HuH-7 (cell line): ENCODE results near the gene APOBEC3C.
"Not testable (repeated sequence)": the region's sequence is repeated elsewhere in the genome, so short reads cannot be mapped to it uniquely, and the experiment has no call there.

ENCODE experiments used
- DNase-seq: peaks from one replicate; pipeline ENCODE4 v3.0.0; 2011; ENCODE audit warnings: low spot score

The APOBEC3C gene

GRCh38 chr22:39021552-39022250, 7.6 kb downstream of the APOBEC3C start:
- no peak for DNase-seq

- DNase-seq, result no peak
Observed at GRCh38 chr22:39024519-39025308, 10.7 kb downstream of the APOBEC3C start.

DNA sequence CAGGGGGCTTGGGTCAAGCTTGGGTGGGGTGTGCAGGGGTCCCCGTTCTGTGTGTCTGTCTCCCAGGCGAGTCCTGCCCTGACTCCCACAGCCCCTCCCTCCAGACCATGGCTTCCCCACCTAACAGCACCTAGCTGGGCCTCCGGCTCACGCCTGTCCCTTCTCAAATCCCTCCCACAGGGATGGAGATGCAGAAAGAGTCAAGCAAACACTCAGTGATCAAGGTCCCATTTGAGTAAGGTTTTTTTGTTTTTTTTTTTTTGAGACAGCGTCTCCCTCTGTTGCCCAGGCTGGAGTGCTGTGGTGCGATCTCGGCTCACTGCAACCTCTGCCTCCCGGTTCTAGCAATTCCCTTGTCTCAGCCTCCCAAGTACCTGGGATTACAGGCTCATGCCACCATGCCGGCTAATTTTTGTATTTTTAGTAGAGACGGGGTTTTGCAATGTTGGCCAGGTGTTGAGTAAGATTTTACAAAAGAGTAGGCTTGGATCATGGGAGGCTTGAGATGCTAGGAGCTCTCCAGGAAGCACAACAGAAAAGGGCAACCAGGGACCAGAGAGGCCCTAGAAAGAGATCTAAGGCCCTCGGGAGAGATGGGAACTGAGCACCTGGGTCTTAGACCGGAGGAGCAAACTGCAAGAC, 12.6 kb downstream of the APOBEC3C start:
- DNase-seq, result peak; percentile 52

DNA sequence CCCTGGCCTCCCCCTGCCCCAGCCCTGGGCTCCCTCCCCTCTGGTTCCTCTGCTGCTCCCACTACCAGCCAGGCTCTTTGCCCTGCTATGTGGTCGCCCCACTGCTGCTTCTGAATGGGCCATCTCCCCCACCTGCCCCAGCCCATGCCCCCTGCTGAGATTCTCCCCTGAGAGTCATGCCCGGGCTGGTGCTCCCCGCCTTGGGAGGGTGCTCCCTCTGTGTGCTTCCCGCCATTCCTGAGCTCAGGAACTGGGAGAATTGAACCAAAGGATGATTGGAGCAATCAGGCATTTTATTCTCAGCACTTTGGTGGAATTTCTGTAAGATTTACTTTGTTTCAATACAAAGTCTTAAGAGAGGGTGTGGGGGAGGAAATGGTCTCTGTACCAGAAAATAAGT, 13.7 kb downstream of the APOBEC3C start:
- DNase-seq, result no peak

- DNase-seq, result no peak
Observed at GRCh38 chr22:39028281-39028680, 14.2 kb downstream of the APOBEC3C start.

GRCh38 chr22:39029227-39029626, 15.2 kb downstream of the APOBEC3C start:
- DNase-seq, result no peak

GRCh38 chr22:39030705-39031104, 16.6 kb downstream of the APOBEC3C start:
- no peak for DNase-seq

- DNase-seq, result not testable (repeated sequence)
Observed at GRCh38 chr22:39031434-39032295, 17.6 kb downstream of the APOBEC3C start.

DNA sequence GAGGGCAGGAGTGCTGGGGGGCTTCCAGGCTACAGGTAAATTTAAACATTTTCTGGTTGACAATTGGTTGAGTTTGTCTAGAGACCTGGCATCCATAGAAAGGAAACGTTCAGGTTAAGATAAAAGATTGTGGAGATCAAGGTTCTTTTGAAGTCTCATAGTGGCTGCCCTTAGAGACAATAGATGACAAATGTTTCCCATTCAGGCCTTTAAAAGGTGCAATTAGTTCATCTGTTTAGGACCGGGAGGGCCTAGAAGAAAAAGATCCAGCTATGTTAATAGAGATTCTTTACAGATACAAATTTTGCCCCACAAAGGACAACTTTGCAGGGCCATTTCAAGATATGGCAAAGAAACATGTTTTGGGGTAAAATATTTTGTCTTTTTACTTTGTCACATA, 23.0 kb downstream of the APOBEC3C start:
- not testable (repeated sequence) for DNase-seq

DNA sequence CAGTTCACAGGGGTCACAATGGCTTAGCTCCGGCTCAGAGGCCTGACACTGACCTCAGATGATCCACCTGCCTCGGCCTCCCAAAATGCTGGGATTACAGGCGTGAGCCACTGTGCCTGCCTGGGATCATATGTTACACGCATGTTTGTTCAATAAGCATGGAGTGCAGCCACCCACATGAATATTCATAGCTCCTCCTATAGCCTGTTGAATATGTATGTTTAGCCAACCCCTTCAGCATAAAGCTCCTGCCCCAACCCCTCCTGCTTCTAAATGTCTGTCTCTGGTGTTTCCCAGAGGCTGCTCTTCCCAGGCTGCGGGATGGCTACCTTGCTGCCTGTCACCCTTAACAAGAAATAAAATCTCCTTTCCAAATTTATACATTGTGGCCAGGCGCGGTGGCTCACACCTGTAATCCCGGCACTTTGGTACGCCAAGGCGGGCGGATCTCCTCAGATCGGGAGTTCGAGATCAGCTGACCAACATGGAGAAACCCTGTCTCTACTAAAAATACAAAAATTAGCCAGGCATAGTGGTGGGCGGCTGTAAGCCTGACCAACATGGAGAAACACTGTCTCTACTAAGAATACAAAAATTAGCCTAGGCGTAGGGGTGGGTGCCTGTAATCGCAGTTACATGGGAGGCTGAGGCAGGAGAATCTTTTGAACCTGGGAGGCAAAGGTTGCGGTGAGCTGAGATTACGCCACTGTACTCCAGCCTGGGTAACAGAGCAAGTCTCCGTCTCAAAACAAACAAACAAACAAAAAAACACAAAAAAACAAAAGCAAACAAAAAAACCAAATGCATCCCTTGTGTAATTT, 25.5 kb downstream of the APOBEC3C start:
- no peak for DNase-seq

GRCh38 chr22:39040155-39040537, 26.1 kb downstream of the APOBEC3C start:
- not testable (repeated sequence) for DNase-seq

GRCh38 chr22:39040538-39041296, 26.7 kb downstream of the APOBEC3C start, which contains the start of gene APOBEC3F:
APOBEC3F (plus strand) TSS chr22:39040864; CDS start chr22:39040961, 97 bp downstream.
- not testable (repeated sequence) for DNase-seq

DNA sequence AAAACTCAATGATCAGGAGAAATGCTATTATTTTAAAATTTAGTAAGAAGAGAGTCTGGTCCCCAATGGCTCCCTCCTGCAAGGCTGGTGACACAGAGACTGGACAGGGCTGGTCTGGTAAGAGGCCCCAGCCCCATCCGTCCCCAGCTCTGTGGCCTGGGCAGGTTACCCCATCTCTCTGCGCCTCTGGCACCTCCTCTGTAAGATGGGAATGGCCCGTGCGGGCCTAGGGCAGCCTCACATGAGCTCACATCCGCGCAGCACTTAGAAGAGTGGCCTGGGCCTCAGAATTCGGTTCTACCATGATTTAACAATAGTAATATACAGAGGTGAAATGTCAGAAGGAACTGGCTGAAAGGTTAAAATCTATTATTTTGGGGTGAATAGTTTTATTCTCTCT, 27.9 kb downstream of the APOBEC3C start:
- no peak for DNase-seq

GRCh38 chr22:39043063-39043462, 29.0 kb downstream of the APOBEC3C start:
- DNase-seq, result not testable (repeated sequence)

GRCh38 chr22:39045136-39045535, 31.1 kb downstream of the APOBEC3C start:
- DNase-seq, result not testable (repeated sequence)

DNA sequence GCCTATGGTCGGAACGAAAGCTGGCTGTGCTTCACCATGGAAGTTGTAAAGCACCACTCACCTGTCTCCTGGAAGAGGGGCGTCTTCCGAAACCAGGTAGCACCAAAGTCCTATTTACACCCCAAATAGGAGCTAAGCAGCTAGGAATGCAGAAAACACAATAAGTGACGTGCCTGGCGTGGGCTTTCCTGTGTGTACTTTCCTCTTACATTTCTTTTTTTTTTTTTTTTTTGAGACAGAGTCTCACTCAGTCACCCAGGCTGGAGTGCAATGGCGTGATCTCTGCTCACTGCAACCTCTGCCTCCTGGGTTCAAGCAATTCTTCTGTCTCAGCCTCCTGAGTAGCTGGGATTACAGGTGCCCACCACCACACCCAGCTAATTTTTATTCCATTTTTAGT, 35.4 kb downstream of the APOBEC3C start:
- not testable (repeated sequence) for DNase-seq

DNA sequence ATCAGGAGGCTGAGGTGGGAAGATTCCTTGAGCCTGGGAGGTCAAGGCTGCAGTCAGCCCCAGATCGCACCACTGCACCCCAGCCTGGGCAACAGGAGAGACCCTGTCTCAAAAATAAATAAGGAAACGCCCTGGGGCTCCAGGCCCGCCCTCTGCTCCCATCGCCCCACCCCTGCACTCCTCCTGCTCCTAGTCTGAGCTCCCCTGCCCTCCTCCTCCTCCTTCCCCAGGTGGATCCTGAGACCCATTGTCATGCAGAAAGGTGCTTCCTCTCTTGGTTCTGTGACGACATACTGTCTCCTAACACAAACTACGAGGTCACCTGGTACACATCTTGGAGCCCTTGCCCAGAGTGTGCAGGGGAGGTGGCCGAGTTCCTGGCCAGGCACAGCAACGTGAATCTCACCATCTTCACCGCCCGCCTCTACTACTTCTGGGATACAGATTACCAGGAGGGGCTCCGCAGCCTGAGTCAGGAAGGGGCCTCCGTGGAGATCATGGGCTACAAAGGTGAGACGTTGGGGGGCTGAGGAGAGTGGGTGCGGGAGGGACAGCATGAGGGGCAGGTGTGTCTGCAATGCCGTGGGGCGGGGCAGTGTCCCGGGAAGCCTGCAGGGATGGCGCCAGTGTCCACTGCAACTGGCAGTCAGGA, 37.9 kb downstream of the APOBEC3C start:
- not testable (repeated sequence) for DNase-seq

- no peak for DNase-seq
Observed at GRCh38 chr22:39055658-39056057, 41.6 kb downstream of the APOBEC3C start.

GRCh38 chr22:39061290-39061689, 47.2 kb downstream of the APOBEC3C start:
- not testable (repeated sequence) for DNase-seq

DNA sequence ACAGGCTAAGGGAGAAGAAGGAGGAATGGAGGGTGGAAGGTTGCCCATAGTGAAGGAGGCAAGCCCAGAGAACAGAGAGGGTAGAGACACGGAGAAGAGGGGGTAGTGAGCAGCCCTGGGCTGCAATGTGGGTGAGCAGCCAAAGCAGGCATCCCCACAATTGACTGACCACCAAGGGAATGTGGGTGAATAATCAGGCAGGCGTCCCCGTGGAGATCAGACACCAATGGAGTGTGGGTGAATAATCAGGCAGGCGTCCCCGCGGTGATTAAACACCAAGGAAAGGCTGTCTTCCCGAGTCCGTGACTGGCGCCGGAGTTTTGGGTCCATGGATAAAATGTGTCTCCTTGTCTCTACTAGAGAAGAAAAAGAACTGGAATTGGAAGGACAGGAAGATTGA, 47.9 kb downstream of the APOBEC3C start:
- not testable (repeated sequence) for DNase-seq
